Measurements from ENCODE around the gene LHX3. TPM values are rescaled to one million over a fixed set of nuclear protein-coding genes. Genes with fewer than 3 reads are reported as not detected.

The LHX3 gene
- total RNA-seq, 2 donors from 2014 or later: not detected

- Histone ChIP-seq H3K27ac (no peak overlapping the region), H3K4me3 (peak overlapping the region; percentile 28)
Observed at GRCh38 chr9:136228107-136228875, 23.4 kb upstream of the LHX3 start.

GRCh38 chr9:136226680-136227407 is 21.9 kb upstream of the LHX3 start:
- H3K27ac ChIP-seq: no peak overlapping the region
- H3K9me3 ChIP-seq: no peaks in the 10 kb centered on the region
- H3K27me3 ChIP-seq (replicated peaks; ENCODE audit: insufficient read depth): no peaks in the 10 kb centered on the region
- H3K4me3 ChIP-seq: no peak overlapping the region
- H3K36me3 ChIP-seq: peaks cover 10% of the 10 kb centered on the region
- DNase-seq (ENCODE audit: low spot score): no peak
- peaks cover 0 to 5% of the 10 kb centered on the region in 2 donors for H3K4me1 ChIP-seq (ENCODE audit: control insufficient read depth in 1 of 2, low read depth in 2 of 2)
- no peak for TF ChIP-seq CTCF (IDR thresholded peaks at IDR 0.05)
- ATAC-seq (ENCODE audit: insufficient number of reproducible peaks, low FRiP score, low read depth): no peak

More at GRCh38 chr9:136228107-136228875, 23.4 kb upstream of the LHX3 start:
- DNase-seq (ENCODE audit: low spot score) (no peak), ATAC-seq (ENCODE audit: insufficient number of reproducible peaks, low FRiP score, low read depth) (no peak)
- H3K4me1 ChIP-seq (ENCODE audit: control insufficient read depth in 1 of 2, low read depth in 2 of 2): peaks cover 0 to 5% of the 10 kb centered on the region in 2 donors
- no peaks in the 10 kb centered on the region for H3K9me3 ChIP-seq
- no peak for TF ChIP-seq CTCF (IDR thresholded peaks at IDR 0.05)
- H3K27me3 ChIP-seq (replicated peaks; ENCODE audit: insufficient read depth): no peaks in the 10 kb centered on the region
- peaks cover 9% of the 10 kb centered on the region for H3K36me3 ChIP-seq

GRCh38 chr9:136225748-136226679 is 21.1 kb upstream of the LHX3 start:
- peak; percentile 65 for TF ChIP-seq CTCF (IDR thresholded peaks at IDR 0.05)
- Histone ChIP-seq H3K4me3 (no peak overlapping the region), H3K9me3 (no peaks in the 10 kb centered on the region), H3K4me1 (ENCODE audit: control insufficient read depth in 1 of 2, low read depth in 2 of 2) (peaks cover 0 to 5% of the 10 kb centered on the region in 2 donors), H3K27ac (no peak overlapping the region), H3K27me3 (replicated peaks; ENCODE audit: insufficient read depth) (no peaks in the 10 kb centered on the region), H3K36me3 (peaks cover 10% of the 10 kb centered on the region)
- ATAC-seq (ENCODE audit: insufficient number of reproducible peaks, low FRiP score, low read depth) (no peak), DNase-seq (ENCODE audit: low spot score) (no peak)

DNA sequence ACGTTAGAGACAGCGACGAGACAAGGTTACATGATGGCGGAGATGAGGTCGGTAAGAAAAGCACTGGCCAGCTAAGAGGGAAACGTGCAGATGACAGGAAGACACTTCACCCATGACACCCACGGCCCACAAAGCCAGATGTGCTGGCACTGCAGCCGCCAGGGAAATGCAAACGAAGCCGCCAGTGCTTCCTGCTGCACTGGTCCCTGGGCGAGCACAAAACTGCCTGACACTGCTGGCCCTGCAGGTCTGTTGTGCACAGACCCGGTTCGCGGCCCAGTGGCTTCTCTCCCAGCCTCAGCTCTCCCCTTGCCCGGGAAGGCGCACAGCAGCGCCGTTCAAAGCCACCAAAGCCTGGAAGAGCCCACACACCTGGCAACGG is 20.4 kb upstream of the LHX3 start:
- Histone ChIP-seq H3K4me1 (ENCODE audit: control insufficient read depth in 1 of 2, low read depth in 2 of 2) (peaks cover 0 to 5% of the 10 kb centered on the region in 2 donors), H3K27ac (no peak overlapping the region), H3K36me3 (peaks cover 10% of the 10 kb centered on the region), H3K9me3 (no peaks in the 10 kb centered on the region), H3K27me3 (replicated peaks; ENCODE audit: insufficient read depth) (no peaks in the 10 kb centered on the region), H3K4me3 (no peak overlapping the region)
- TF ChIP-seq CTCF (IDR thresholded peaks at IDR 0.05): no peak
- ATAC-seq (ENCODE audit: insufficient number of reproducible peaks, low FRiP score, low read depth) (no peak), DNase-seq (ENCODE audit: low spot score) (no peak)
